ENCODE data around the gene ZNF587.

GRCh38 chr19:57825511-57825910 lies 24.1 kb upstream of the ZNF587 start:
- TF ChIP-seq EZH2 (IDR thresholded peaks at IDR 0.05; ENCODE audit: borderline replicate concordance, low read depth, low read length, severe bottlenecking) (no peak), CTCF (IDR thresholded peaks at IDR 0.05; ENCODE audit: borderline replicate concordance, extremely low read depth, low read length, poor library complexity, severe bottlenecking) (no peak)
